ENCODE results near the gene AMFR. TPM values are rescaled to one million over a fixed set of nuclear protein-coding genes. Genes with fewer than 3 reads are reported as not detected.

The AMFR gene
- total and polyA plus RNA-seq, 7 experiments from 2014 or later = 35.7 to 83.3 (median 55.1) TPM

DNA sequence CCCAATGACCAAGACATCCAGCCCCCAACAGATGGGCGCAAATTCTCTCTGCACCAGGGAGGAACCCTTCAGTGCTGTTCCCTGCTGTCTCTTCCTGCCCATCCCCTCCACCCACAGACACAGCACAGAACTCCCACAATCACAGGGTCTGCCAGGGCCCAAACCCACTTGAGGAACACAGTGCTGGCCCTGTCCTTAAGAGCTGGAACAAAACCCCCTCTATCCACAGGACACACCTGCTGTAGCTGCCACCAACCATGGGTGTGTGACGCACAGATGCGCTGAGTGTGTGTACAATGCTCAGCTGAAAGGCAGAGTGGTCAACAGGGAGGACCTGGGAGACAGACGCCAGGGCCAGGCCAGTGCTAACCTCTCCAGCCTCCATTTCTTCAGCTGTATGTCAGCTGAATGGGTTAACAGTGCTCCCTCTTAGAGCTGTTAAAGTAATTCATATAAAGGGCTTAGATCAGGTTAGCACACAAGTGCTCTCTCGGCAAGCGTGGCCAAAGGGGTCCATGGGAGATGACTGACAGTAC lies 62.1 kb downstream of the AMFR start:
- ChIA-PET CTCF (no interaction called here), POLR2A (interaction anchor here (0.6 kb wide), 1 partner anchor 79 kb away, joined by 3 read pairs; no protein-coding TSS in a partner anchor)
- no peak overlapping the region for H3K4me3 Mint-ChIP-seq
- peaks cover 0 to 17% (median 13%) of the 10 kb centered on the region in 7 donors for H3K4me1 Mint-ChIP-seq
- H3K9me3 Mint-ChIP-seq = no peaks in the 10 kb centered on the region
- no peaks in the 10 kb centered on the region for H3K27me3 Mint-ChIP-seq
- DNase-seq = no peak
- H3K27ac Mint-ChIP-seq = peak overlapping the region in 2 of 9 donors; percentile 9 to 12
- H3K36me3 Mint-ChIP-seq = peaks cover 4 to 30% (median 8%) of the 10 kb centered on the region in 5 donors
- intact Hi-C loops (cut with micrococcal nuclease) = no loop called here
- H3K4me1 ChIP-seq (ENCODE audit: control insufficient read depth in 2 of 2, insufficient read depth in 2 of 2, low read length in 2 of 2) = no peaks in the 10 kb centered on the region
- H3K27ac ChIP-seq (ENCODE audit: low read depth, low read length) = no peak overlapping the region
- H3K27me3 ChIP-seq (ENCODE audit: control insufficient read depth in 2 of 2, insufficient read depth in 2 of 2, low read length in 2 of 2) = no peaks in the 10 kb centered on the region
- peaks cover 0 to 61% (median 8%) of the 10 kb centered on the region in 3 experiments for H3K36me3 ChIP-seq (ENCODE audit: control insufficient read depth in 2 of 3, insufficient read depth in 3 of 3, low read length in 3 of 3)
- H3K9me3 ChIP-seq (ENCODE audit: control insufficient read depth in 2 of 3, low read length in 3 of 3) = no peaks in the 10 kb centered on the region
- ATAC-seq = no peak
- no peak overlapping the region for H3K4me3 ChIP-seq (ENCODE audit: low read length)

- Histone ChIP-seq H3K9me3 (ENCODE audit: control insufficient read depth in 2 of 3, low read length in 3 of 3) (no peaks in the 10 kb centered on the region), H3K27me3 (ENCODE audit: control insufficient read depth in 2 of 2, insufficient read depth in 2 of 2, low read length in 2 of 2) (no peaks in the 10 kb centered on the region), H3K4me1 (ENCODE audit: control insufficient read depth in 2 of 2, insufficient read depth in 2 of 2, low read length in 2 of 2) (no peaks in the 10 kb centered on the region), H3K36me3 (ENCODE audit: control insufficient read depth in 2 of 3, insufficient read depth in 3 of 3, low read length in 3 of 3) (peaks cover 0 to 56% (median 4%) of the 10 kb centered on the region in 3 experiments), H3K4me3 (ENCODE audit: low read length) (no peak overlapping the region), H3K27ac (ENCODE audit: low read depth, low read length) (no peak overlapping the region)
- Mint-ChIP-seq H3K27ac (peak overlapping the region in 2 of 9 donors; percentile 12 to 65), H3K4me1 (peaks cover 0 to 22% (median 18%) of the 10 kb centered on the region in 7 donors), H3K4me3 (peak overlapping the region in 1 of 10 donors; percentile 38), H3K36me3 (peaks cover 4 to 27% (median 8%) of the 10 kb centered on the region in 5 donors), H3K27me3 (no peaks in the 10 kb centered on the region), H3K9me3 (no peaks in the 10 kb centered on the region)
- CTCF ChIA-PET = no interaction called here
- DNase-seq = no peak
- intact Hi-C loops (cut with micrococcal nuclease) = no loop called here
- POLR2A ChIA-PET = interaction anchor here (0.6 kb wide), 1 partner anchor 79 kb away, joined by 3 read pairs; no protein-coding TSS in a partner anchor
- no peak for ATAC-seq
These were observed 62.6 kb downstream of the AMFR start for GRCh38 chr16:56362706-56363105.

- H3K27ac ChIP-seq (ENCODE audit: low read depth, low read length) = no peak overlapping the region
- no peaks in the 10 kb centered on the region for H3K9me3 ChIP-seq (ENCODE audit: control insufficient read depth in 2 of 3, low read length in 3 of 3)
- ChIA-PET CTCF (no interaction called here), POLR2A (no interaction called here)
- no peaks in the 10 kb centered on the region for H3K27me3 ChIP-seq (ENCODE audit: control insufficient read depth in 2 of 2, insufficient read depth in 2 of 2, low read length in 2 of 2)
- no peak overlapping the region for H3K4me3 ChIP-seq (ENCODE audit: low read length)
- H3K4me1 ChIP-seq (ENCODE audit: control insufficient read depth in 2 of 2, insufficient read depth in 2 of 2, low read length in 2 of 2) = peaks cover 0 to 2% of the 10 kb centered on the region in 2 donors
- Mint-ChIP-seq H3K27ac (peak overlapping the region in 5 of 9 donors; percentile 2 to 65 (median 28)), H3K27me3 (no peaks in the 10 kb centered on the region), H3K4me3 (no peak overlapping the region), H3K9me3 (no peaks in the 10 kb centered on the region), H3K36me3 (peaks cover under 1 to 21% (median 5%) of the 10 kb centered on the region in 5 donors), H3K4me1 (peaks cover 0 to 28% (median 23%) of the 10 kb centered on the region in 7 donors)
- DNase-seq = no peak
- intact Hi-C loops (cut with micrococcal nuclease) = no loop called here
- H3K36me3 ChIP-seq (ENCODE audit: control insufficient read depth in 2 of 3, insufficient read depth in 3 of 3, low read length in 3 of 3) = peaks cover 0 to 50% (median 4%) of the 10 kb centered on the region in 3 experiments
- ATAC-seq = peak; percentile 31
These were observed 63.2 kb downstream of the AMFR start for GRCh38 chr16:56362057-56362655.

GRCh38 chr16:56360117-56361008 lies 65.0 kb downstream of the AMFR start:
- H3K27me3 Mint-ChIP-seq = no peaks in the 10 kb centered on the region
- ATAC-seq (no peak), DNase-seq (no peak)
- no peak overlapping the region for H3K27ac ChIP-seq (ENCODE audit: low read depth, low read length)
- no peak overlapping the region for H3K4me3 ChIP-seq (ENCODE audit: low read length)
- POLR2A ChIA-PET = no interaction called here
- no peaks in the 10 kb centered on the region for H3K9me3 ChIP-seq (ENCODE audit: control insufficient read depth in 2 of 3, low read length in 3 of 3)
- H3K36me3 ChIP-seq (ENCODE audit: control insufficient read depth in 2 of 3, insufficient read depth in 3 of 3, low read length in 3 of 3) = peaks cover 0 to 37% (median 4%) of the 10 kb centered on the region in 3 experiments
- H3K27me3 ChIP-seq (ENCODE audit: control insufficient read depth in 2 of 2, insufficient read depth in 2 of 2, low read length in 2 of 2) = no peaks in the 10 kb centered on the region
- H3K36me3 Mint-ChIP-seq = peaks cover 0 to 18% (median 4%) of the 10 kb centered on the region in 5 donors
- peaks cover 0 to 11% of the 10 kb centered on the region in 2 donors for H3K4me1 ChIP-seq (ENCODE audit: control insufficient read depth in 2 of 2, insufficient read depth in 2 of 2, low read length in 2 of 2)
- intact Hi-C loops (cut with micrococcal nuclease) = no loop called here
- H3K9me3 Mint-ChIP-seq = no peaks in the 10 kb centered on the region
- peak overlapping the region in 8 of 9 donors; percentile 43 to 91 (median 62) for H3K27ac Mint-ChIP-seq
- H3K4me1 Mint-ChIP-seq = peaks cover 6 to 41% (median 36%) of the 10 kb centered on the region in 7 donors
- peak overlapping the region in 2 of 10 donors; percentile 7 to 55 for H3K4me3 Mint-ChIP-seq
- CTCF ChIA-PET = interaction anchor here (0.8 kb wide), 1 partner anchor 10 kb away, joined by 3 read pairs; no protein-coding TSS in a partner anchor

DNA sequence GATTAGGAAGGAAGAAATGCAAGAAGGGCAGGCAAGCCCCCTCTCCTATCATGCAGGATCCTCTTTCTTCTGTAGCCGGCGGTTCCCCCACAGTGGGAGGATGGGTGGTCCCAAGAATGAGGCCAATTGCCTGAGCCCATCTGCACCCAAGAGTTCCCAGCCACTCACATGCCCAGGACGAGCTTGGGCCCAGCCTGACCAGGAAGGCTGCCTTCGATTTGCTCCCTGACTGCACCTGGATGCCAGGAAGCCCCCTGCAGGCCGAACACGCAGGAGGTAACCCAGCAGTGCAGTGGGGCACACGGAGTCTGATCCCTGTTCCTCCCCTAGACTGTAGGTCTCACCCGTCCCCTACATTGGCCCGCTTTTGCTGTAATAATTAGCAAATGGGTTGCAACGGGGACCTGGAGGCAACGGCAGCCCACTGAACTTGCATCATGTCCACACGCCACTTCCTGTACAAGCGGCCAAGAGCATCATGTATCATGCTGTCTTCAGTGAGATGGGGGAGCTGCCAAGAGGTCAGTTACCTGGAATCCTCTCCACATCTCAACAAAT lies 67.5 kb downstream of the AMFR start:
- ChIA-PET CTCF (no interaction called here), POLR2A (no interaction called here)
- H3K9me3 ChIP-seq (ENCODE audit: control insufficient read depth in 2 of 3, low read length in 3 of 3) = no peaks in the 10 kb centered on the region
- Mint-ChIP-seq H3K4me1 (peaks cover 6 to 41% (median 38%) of the 10 kb centered on the region in 7 donors), H3K27me3 (no peaks in the 10 kb centered on the region), H3K9me3 (no peaks in the 10 kb centered on the region), H3K4me3 (peak overlapping the region; percentile 16 to 93 (median 87)), H3K36me3 (peaks cover 0 to 9% (median 4%) of the 10 kb centered on the region in 5 donors), H3K27ac (peak overlapping the region; percentile 71 to 93 (median 90))
- ATAC-seq (no peak), DNase-seq (peak in 2 of 9 donors; percentile 3 to 19)
- H3K4me3 ChIP-seq (ENCODE audit: low read length) = no peak overlapping the region
- intact Hi-C loops (cut with micrococcal nuclease) = loop anchor here (1.0 to 5.0 kb wide), 7 partner anchors 10 to 349 kb away; partner anchors contain the start of genes AMFR (in 2 of the 2), GNAO1 (in 1 of the 2), NUDT21 (in 1 of the 2) and OGFOD1 (in 1 of the 2)
- H3K27me3 ChIP-seq (ENCODE audit: control insufficient read depth in 2 of 2, insufficient read depth in 2 of 2, low read length in 2 of 2) = no peaks in the 10 kb centered on the region
- H3K27ac ChIP-seq (ENCODE audit: low read depth, low read length) = no peak overlapping the region
- H3K4me1 ChIP-seq (ENCODE audit: control insufficient read depth in 2 of 2, insufficient read depth in 2 of 2, low read length in 2 of 2) = peaks cover 0 to 11% of the 10 kb centered on the region in 2 donors
- peaks cover 0 to 14% (median 0%) of the 10 kb centered on the region in 3 experiments for H3K36me3 ChIP-seq (ENCODE audit: control insufficient read depth in 2 of 3, insufficient read depth in 3 of 3, low read length in 3 of 3)

DNA sequence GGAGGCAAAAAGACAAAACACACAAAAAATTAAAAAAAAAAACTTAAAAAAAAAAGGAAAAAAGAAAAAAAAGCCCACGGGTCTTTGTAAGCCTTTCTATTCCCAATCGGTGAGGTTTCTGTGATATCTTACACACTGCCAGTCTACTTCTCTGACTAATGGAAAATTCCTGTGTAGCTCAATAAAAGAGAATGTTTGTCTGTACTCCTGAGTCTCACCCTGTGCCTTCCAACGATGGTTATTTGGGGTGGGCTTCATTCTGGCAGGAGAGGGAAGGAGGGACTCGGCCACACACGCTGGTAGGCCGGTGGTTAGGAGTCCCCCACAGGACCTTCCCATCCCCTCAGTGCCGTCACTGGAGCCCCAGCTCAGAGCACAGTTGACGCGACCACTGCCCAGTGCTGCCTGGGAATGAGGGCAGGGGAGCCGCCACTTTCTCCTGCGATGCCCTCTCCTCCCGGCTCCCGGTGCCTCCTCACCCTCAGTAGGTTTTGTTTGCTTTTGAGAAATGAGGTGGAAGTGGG lies 68.0 kb downstream of the AMFR start:
- H3K4me1 ChIP-seq (ENCODE audit: control insufficient read depth in 2 of 2, insufficient read depth in 2 of 2, low read length in 2 of 2) = peaks cover 0 to 11% of the 10 kb centered on the region in 2 donors
- H3K4me1 Mint-ChIP-seq = peaks cover 5 to 41% (median 38%) of the 10 kb centered on the region in 7 donors
- ChIA-PET POLR2A (no interaction called here), CTCF (interaction anchor here (1.7 kb wide), 1 partner anchor 13 kb away, joined by 6 read pairs; no protein-coding TSS in a partner anchor)
- peaks cover 0 to 10% (median 0%) of the 10 kb centered on the region in 3 experiments for H3K36me3 ChIP-seq (ENCODE audit: control insufficient read depth in 2 of 3, insufficient read depth in 3 of 3, low read length in 3 of 3)
- no peaks in the 10 kb centered on the region for H3K27me3 Mint-ChIP-seq
- peak overlapping the region; percentile 60 for H3K27ac ChIP-seq (ENCODE audit: low read depth, low read length)
- H3K36me3 Mint-ChIP-seq = peaks cover 0 to 4% (median under 1%) of the 10 kb centered on the region in 5 donors
- no peaks in the 10 kb centered on the region for H3K9me3 Mint-ChIP-seq
- H3K4me3 Mint-ChIP-seq = peak overlapping the region; percentile 82 to 93 (median 90)
- H3K4me3 ChIP-seq (ENCODE audit: low read length) = peak overlapping the region; percentile 63
- intact Hi-C loops (cut with micrococcal nuclease) = loop anchor here (1.0 to 5.0 kb wide), 6 partner anchors 15 to 350 kb away; partner anchors contain the start of genes AMFR (in 2 of the 2), GNAO1 (in 1 of the 2), NUDT21 (in 1 of the 2) and OGFOD1 (in 1 of the 2)
- no peaks in the 10 kb centered on the region for H3K27me3 ChIP-seq (ENCODE audit: control insufficient read depth in 2 of 2, insufficient read depth in 2 of 2, low read length in 2 of 2)
- ATAC-seq (no peak), DNase-seq (peak in 2 of 9 donors; percentile 5 to 23)
- peak overlapping the region; percentile 71 to 95 (median 91) for H3K27ac Mint-ChIP-seq
- no peaks in the 10 kb centered on the region for H3K9me3 ChIP-seq (ENCODE audit: control insufficient read depth in 2 of 3, low read length in 3 of 3)
